Activated CD4-positive, alpha-beta T cell treated with anti-CD3 and anti-CD28 coated beads, Interleukin-2, amount 50 U/mL, for 1 hour (primary cell): ENCODE results near the gene MBTD1.
"Not testable (repeated sequence)": the region's sequence is repeated elsewhere in the genome, so short reads cannot be mapped to it uniquely, and the experiment has no call there.

Source experiments
- DNase-seq: peaks from one replicate; pipeline ENCODE4 v3.0.0-alpha.2; 2020

The MBTD1 gene

GRCh38 chr17:51251010-51251409, 8.8 kb downstream of the MBTD1 start:
- DNase-seq = no peak

- no peak for DNase-seq
Observed at GRCh38 chr17:51250314-51250840, 9.5 kb downstream of the MBTD1 start.

DNA sequence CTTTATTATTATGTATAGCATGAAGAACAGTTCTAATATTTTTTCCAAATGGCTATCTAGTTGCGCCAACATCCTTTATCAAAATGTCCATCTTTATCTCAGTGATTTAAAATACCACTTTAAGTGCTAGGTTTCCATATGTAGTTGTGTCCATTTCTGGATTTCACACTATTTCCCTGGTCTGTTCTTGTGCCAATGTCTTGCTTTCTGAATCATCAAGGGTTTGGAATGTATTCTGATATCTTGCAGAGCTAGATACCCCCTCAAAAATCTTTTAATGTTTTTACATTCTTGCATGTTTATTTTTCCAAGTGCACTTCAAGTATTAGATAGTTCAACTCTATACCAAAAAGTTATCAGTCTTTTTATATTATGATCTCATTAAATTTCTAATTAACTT, 14.3 kb downstream of the MBTD1 start:
- DNase-seq = no peak

- no peak for DNase-seq
Observed at GRCh38 chr17:51244041-51244440, 15.8 kb downstream of the MBTD1 start.

DNA sequence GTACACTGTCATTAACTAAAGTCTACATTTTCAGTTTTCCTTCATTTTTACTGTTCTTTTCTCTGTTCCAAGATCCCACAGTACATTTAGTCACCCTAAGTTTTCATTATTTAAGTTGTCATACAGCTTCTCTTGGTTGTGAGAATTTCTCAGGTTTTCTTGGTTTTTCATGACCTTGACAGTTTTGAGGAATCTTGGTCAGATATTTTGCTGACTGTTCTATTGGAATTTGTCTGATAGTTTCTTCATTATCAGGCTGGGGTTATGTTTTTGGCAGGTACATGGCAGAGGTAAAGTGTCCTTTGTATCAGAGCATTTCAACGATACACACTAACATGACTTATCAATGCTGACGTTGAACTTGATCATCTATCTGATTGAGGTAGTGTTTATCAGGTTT, 19.6 kb downstream of the MBTD1 start:
- no peak for DNase-seq

GRCh38 chr17:51238255-51238887, 21.5 kb downstream of the MBTD1 start:
- no peak for DNase-seq

GRCh38 chr17:51234162-51234561, 25.7 kb downstream of the MBTD1 start:
- DNase-seq = no peak

- DNase-seq = no peak
Observed at GRCh38 chr17:51231999-51232398, 27.9 kb downstream of the MBTD1 start.

GRCh38 chr17:51230306-51230705, 29.5 kb downstream of the MBTD1 start:
- DNase-seq = no peak

DNA sequence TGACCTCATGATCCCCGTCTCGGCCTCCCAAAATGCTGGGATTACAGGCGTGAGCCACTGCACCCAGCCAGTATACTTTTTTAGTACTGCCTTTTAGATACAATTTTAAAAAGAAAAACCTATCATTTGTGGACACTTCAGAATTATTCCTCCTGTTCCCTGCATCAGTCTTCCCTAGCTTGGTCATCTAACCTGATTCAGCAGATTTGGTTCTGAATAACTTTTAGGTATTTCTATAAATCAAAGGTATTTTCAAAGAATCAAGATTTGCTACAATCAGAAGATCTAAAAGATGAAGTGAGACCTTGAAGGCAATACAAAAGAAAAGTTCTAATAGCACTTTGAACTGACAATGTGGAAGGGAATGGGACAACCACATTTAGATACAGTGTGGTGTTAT, 30.0 kb downstream of the MBTD1 start:
- DNase-seq = no peak

DNA sequence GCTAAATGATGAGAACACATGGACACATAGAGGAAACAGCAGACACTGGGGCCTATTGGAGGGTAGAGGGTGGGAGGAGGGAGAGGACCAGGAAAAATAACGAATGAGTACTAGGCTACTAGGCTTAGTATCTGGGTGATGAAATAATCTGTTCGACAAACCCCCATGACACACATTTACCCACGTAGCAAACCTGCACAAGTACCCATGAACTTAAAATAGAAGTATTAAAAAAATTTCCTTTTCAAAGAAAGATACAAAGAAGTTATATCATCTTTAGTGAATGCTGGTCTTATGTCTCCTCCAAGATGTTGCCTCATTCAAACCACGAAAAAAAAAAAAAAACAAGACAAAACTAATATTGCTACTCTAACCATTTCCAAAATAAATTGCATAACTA, 31.7 kb downstream of the MBTD1 start:
- no peak for DNase-seq

DNA sequence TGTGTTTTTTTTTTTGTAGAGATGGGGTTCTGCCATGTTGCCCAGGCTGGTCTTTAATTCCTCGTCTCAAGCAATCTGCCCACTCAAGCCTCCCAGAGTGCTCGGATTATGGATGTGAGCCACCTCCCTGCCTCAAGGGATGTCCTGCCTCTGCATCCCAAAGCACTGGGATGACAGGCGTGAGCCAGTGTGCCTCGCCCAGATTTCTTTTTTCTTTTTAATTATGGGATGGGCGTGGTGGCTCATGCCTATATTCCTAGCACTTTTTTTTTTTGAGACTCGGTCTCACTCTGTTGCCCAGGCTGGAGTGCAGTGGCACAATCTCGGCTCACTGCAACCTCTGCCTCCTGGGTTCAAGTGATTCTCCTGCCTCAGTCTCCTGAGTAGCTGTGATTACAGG, 34.3 kb downstream of the MBTD1 start:
- not testable (repeated sequence) for DNase-seq

- DNase-seq = no peak
Observed at GRCh38 chr17:51224402-51225262, 35.2 kb downstream of the MBTD1 start.

DNA sequence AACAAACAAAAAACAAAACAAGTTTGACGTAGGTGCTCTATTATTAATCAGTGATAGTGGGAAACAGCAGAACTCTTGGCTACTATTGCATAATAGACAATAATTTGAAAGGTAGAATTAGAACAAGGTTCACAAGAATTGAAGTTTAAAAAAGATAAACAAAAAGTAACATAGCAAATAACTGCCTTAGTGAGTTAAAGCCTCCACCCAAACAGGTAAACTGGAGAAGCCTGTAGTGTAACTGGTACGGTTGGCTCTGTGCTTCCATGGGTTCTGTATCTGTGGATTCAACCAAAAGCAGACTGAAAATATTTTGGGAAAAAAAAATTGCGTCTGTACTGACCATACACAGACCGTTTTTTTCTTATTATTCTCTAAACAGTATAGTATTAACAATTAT, 38.5 kb downstream of the MBTD1 start:
- DNase-seq = no peak

DNA sequence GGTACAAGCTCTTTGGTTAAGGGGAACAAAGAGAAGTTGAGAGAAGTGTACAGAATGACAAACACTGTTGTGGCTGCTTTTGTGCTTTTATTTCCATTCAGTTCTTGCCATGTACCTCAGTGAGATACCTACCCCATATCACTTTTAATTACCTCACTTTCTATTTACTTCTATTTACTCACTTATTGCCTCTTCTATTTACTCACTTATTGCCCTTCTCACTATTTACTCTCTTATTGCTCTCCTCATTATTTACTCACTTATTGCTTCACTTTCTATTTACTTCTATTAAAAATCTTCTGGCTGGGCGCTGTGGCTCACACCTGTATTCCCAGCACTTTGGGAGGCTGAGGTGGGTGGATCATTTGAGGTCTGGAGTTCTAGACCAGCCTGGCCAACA, 41.9 kb downstream of the MBTD1 start:
- DNase-seq = no peak

- no peak for DNase-seq
Observed at GRCh38 chr17:51214920-51215319, 44.9 kb downstream of the MBTD1 start.

DNA sequence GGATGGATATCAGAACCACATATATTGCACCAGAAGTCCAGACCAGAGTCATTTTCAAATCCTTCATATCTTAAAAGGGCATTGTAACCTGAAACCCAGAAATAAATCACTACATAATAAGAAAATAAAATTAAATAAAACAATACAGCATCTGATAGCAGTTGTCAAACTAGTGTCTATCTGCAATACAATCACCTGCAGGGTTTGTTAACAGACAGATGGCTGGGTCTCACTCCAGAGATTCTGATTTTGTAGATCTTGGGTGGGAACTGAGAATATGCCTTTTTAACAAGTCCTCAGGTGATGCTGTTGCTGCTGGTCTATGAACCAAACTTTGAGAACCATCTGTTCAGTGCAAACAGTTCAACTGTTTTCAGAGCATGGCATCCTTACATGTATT, 56.0 kb downstream of the MBTD1 start:
- no peak for DNase-seq

DNA sequence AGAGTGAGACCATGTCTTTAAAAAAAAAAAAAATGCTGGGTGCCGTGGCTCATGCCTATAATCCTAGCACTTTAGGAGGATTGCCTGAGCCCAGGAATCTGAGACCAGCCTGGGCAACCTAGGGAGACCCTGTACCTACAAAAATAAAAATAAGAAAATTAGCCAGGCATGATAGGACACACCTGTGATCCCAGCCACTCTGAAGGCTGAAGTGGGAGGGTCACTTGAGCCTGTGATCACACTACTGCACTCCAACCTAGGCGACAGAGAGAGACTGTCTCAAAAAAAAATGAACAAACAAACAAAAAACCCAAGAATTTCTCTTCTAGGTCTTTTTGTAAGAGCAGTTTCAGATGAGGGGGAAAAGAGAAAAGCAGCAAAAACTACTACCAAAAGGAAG, 59.0 kb downstream of the MBTD1 start:
- DNase-seq = no peak

- DNase-seq = no peak
Observed at GRCh38 chr17:51200295-51200694, 59.6 kb downstream of the MBTD1 start.

GRCh38 chr17:51197754-51198153, 62.1 kb downstream of the MBTD1 start:
- DNase-seq = no peak

GRCh38 chr17:51191895-51192294, 68.0 kb downstream of the MBTD1 start:
- DNase-seq = no peak

GRCh38 chr17:51189628-51190027, 70.2 kb downstream of the MBTD1 start:
- no peak for DNase-seq

GRCh38 chr17:51189162-51189561, 70.7 kb downstream of the MBTD1 start:
- DNase-seq = no peak

DNA sequence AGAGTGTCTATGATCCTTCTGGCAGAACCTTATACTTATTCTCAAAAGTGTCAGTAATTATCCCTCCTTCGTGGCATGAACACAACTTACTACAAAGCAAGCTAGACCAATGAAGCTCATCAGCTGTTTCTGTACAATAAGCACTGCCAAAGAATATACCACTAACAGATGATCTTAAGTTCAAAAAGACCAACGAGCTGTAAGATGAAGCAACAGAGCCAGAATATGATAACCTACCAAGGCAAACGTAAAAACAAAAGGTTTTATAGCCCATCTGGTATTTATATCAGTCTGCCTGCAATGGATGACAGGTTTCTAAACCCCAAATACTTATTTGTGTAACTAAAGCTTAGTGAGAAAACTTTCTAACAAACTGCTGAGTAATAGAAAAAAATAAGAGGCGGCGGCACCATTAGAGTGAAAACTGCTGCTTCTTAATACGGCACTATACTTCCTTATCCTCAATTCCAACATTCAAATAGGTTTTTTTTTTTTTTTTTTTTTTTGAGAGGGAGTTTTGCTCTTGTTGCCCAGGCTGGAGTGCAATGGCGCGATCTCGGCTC, 71.5 kb downstream of the MBTD1 start:
- DNase-seq = no peak
